ENCODE results near the gene POLG2. TPM values are rescaled to one million over a fixed set of nuclear protein-coding genes. Genes with fewer than 3 reads are reported as not detected.

POLG2 gene
- polyA plus RNA-seq, 2 of the 4 experiments (the other 2 are of a cell fraction) = 26.3 to 31.3 TPM

DNA sequence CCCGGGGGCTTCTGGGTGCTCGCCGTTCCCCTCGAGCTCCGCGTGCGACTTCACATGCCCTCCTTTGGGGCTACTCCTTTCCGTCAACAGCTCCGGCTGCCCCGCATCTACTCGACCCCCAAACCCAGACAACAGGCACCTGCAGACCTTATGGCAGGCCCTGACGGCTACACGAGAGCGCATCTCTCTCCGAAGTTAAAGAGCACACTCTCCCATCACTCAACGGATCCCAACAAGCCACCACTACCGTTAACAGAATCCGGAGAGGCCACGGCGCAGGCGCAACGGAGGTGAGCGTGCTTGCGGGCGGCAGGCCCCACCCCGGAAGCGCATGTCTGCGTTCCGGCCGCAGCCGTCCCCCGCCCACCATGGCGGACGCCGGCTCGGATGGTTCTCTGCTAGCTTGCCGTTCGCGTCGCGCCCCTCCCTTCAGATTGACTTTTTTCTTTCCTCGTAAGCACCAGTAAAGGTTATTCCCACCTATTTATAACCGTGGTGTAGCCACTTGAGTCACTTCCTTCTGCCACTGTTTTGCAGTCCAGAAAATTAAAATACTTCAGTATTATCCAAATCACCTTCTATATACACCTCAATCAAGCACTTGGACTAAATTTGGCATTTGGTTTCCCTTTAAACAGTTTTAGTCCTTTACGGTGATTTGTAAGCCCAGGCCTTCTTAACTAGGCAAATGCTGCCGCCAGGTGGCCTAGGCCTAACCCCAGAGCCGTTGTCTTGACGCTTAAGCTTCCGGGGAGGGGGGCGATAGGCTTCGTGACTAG lies at the start of gene POLG2 (continued):
- TF ChIP-seq KDM1A (IDR thresholded peaks at IDR 0.05; ENCODE audit: low read depth) (no peak), CTCF (IDR thresholded peaks at IDR 0.05) (peak; percentile 58), HDAC2 (IDR thresholded peaks at IDR 0.05) (no peak), MAFK (IDR thresholded peaks at IDR 0.05; ENCODE audit: partially characterized antibody) (no peak), FOSB (CRISPR knock-in tag; IDR thresholded peaks at IDR 0.05) (peak; percentile 98), RFX5 (IDR thresholded peaks at IDR 0.05) (no peak), NR3C1 (IDR thresholded peaks at IDR 0.05) (no peak), JUNB (IDR thresholded peaks at IDR 0.05) (no peak), HMGXB4 (CRISPR knock-in tag; IDR thresholded peaks at IDR 0.05; ENCODE audit: borderline replicate concordance) (no peak; the same call in none of the 2 replicates), FOXS1 (CRISPR knock-in tag; IDR thresholded peaks at IDR 0.05) (peak; percentile 44; the same call in 1 of the 2 replicates), GATA3 (IDR thresholded peaks at IDR 0.05; ENCODE audit: borderline replicate concordance) (peak; percentile 31), RCOR1 (IDR thresholded peaks at IDR 0.05; ENCODE audit: low read depth, low read length) (no peak), SMC3 (IDR thresholded peaks at IDR 0.05) (peak; percentile 47), ZNF302 (CRISPR knock-in tag; IDR thresholded peaks at IDR 0.05) (no peak), CEBPB (IDR thresholded peaks at IDR 0.05) (no peak), RARB (CRISPR knock-in tag; IDR thresholded peaks at IDR 0.05) (peak; percentile 97), EHF (CRISPR knock-in tag; IDR thresholded peaks at IDR 0.05) (peak; percentile 81), FOSL2 (IDR thresholded peaks at IDR 0.05) (no peak), FOSL2 (CRISPR knock-in tag; IDR thresholded peaks at IDR 0.05) (peak; percentile 67), POLR2AphosphoS2 (conservative IDR thresholded peaks at IDR 0.05; ENCODE audit: low read length) (peak; percentile 100)
- TF ChIP-seq, protein P1, sequence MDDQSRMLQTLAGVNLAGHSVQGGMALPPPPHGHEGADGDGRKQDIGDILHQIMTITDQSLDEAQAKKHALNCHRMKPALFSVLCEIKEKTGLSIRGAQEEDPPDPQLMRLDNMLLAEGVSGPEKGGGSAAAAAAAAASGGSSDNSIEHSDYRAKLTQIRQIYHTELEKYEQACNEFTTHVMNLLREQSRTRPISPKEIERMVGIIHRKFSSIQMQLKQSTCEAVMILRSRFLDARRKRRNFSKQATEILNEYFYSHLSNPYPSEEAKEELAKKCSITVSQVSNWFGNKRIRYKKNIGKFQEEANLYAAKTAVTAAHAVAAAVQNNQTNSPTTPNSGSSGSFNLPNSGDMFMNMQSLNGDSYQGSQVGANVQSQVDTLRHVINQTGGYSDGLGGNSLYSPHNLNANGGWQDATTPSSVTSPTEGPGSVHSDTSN (IDR thresholded peaks at IDR 0.05) = peak; percentile 84
- TF ChIP-seq, protein P2, sequence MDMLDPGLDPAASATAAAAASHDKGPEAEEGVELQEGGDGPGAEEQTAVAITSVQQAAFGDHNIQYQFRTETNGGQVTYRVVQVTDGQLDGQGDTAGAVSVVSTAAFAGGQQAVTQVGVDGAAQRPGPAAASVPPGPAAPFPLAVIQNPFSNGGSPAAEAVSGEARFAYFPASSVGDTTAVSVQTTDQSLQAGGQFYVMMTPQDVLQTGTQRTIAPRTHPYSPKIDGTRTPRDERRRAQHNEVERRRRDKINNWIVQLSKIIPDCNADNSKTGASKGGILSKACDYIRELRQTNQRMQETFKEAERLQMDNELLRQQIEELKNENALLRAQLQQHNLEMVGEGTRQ (IDR thresholded peaks at IDR 0.05) = 0 out of 2 replicates have a peak, but pooled peaks have one; percentile 24
- TF ChIP-seq, protein P3, sequence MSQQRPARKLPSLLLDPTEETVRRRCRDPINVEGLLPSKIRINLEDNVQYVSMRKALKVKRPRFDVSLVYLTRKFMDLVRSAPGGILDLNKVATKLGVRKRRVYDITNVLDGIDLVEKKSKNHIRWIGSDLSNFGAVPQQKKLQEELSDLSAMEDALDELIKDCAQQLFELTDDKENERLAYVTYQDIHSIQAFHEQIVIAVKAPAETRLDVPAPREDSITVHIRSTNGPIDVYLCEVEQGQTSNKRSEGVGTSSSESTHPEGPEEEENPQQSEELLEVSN (IDR thresholded peaks at IDR 0.05; ENCODE audit: borderline replicate concordance, low read depth) = peak; percentile 67; the same call in 1 of the 2 replicates
- TF ChIP-seq, protein P4, sequence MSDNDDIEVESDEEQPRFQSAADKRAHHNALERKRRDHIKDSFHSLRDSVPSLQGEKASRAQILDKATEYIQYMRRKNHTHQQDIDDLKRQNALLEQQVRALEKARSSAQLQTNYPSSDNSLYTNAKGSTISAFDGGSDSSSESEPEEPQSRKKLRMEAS (IDR thresholded peaks at IDR 0.05) = peak; percentile 92
